Measurements from ENCODE around the gene VPREB3. TPM values are rescaled to one million over a fixed set of nuclear protein-coding genes. Genes with fewer than 3 reads are reported as not detected.

VPREB3 gene
- total RNA-seq, 1 donor from 2014 or later: not detected

GRCh38 chr22:23759566-23759965 lies 5.3 kb upstream of the VPREB3 start:
- DNase-seq (ENCODE audit: extremely low spot score, unreplicated experiment): no peak
- Mint-ChIP-seq H3K27me3 (ENCODE audit: unreplicated experiment) (no peaks in the 10 kb centered on the region), H3K36me3 (ENCODE audit: unreplicated experiment) (no peaks in the 10 kb centered on the region), H3K9me3 (ENCODE audit: unreplicated experiment) (no peaks in the 10 kb centered on the region), H3K4me3 (ENCODE audit: unreplicated experiment) (no peak overlapping the region), H3K4me1 (ENCODE audit: unreplicated experiment) (peaks cover 10% of the 10 kb centered on the region), H3K27ac (ENCODE audit: unreplicated experiment) (no peak overlapping the region)
- no peak for TF ChIP-seq CTCF (IDR thresholded peaks at IDR 0.05)

GRCh38 chr22:23756891-23757290 lies 2.7 kb upstream of the VPREB3 start:
- TF ChIP-seq CTCF (IDR thresholded peaks at IDR 0.05): no peak
- no peak for DNase-seq (ENCODE audit: extremely low spot score, unreplicated experiment)
- no peaks in the 10 kb centered on the region for H3K27me3 Mint-ChIP-seq (ENCODE audit: unreplicated experiment)
- H3K4me3 Mint-ChIP-seq (ENCODE audit: unreplicated experiment): no peak overlapping the region
- H3K27ac Mint-ChIP-seq (ENCODE audit: unreplicated experiment): no peak overlapping the region
- H3K36me3 Mint-ChIP-seq (ENCODE audit: unreplicated experiment): no peaks in the 10 kb centered on the region
- H3K4me1 Mint-ChIP-seq (ENCODE audit: unreplicated experiment): peaks cover 3% of the 10 kb centered on the region
- no peaks in the 10 kb centered on the region for H3K9me3 Mint-ChIP-seq (ENCODE audit: unreplicated experiment)

- no peaks in the 10 kb centered on the region for H3K27me3 Mint-ChIP-seq (ENCODE audit: unreplicated experiment)
- H3K4me1 Mint-ChIP-seq (ENCODE audit: unreplicated experiment): peaks cover 3% of the 10 kb centered on the region
- TF ChIP-seq CTCF (IDR thresholded peaks at IDR 0.05): no peak
- H3K36me3 Mint-ChIP-seq (ENCODE audit: unreplicated experiment): no peaks in the 10 kb centered on the region
- H3K27ac Mint-ChIP-seq (ENCODE audit: unreplicated experiment): no peak overlapping the region
- no peaks in the 10 kb centered on the region for H3K9me3 Mint-ChIP-seq (ENCODE audit: unreplicated experiment)
- H3K4me3 Mint-ChIP-seq (ENCODE audit: unreplicated experiment): no peak overlapping the region
- DNase-seq (ENCODE audit: extremely low spot score, unreplicated experiment): no peak
Observed at GRCh38 chr22:23755711-23756110, 1.5 kb upstream of the VPREB3 start.

- H3K4me1 Mint-ChIP-seq (ENCODE audit: unreplicated experiment): peaks cover 9% of the 10 kb centered on the region
- no peak for DNase-seq (ENCODE audit: extremely low spot score, unreplicated experiment)
- H3K4me3 Mint-ChIP-seq (ENCODE audit: unreplicated experiment): no peak overlapping the region
- no peak for TF ChIP-seq CTCF (IDR thresholded peaks at IDR 0.05)
- no peak overlapping the region for H3K27ac Mint-ChIP-seq (ENCODE audit: unreplicated experiment)
- H3K27me3 Mint-ChIP-seq (ENCODE audit: unreplicated experiment): no peaks in the 10 kb centered on the region
- H3K9me3 Mint-ChIP-seq (ENCODE audit: unreplicated experiment): no peaks in the 10 kb centered on the region
- H3K36me3 Mint-ChIP-seq (ENCODE audit: unreplicated experiment): no peaks in the 10 kb centered on the region
Observed at GRCh38 chr22:23754980-23755636, 883 bp upstream of the VPREB3 start.

- H3K4me1 Mint-ChIP-seq (ENCODE audit: unreplicated experiment): peaks cover 15% of the 10 kb centered on the region
- no peak overlapping the region for H3K27ac Mint-ChIP-seq (ENCODE audit: unreplicated experiment)
- no peak for TF ChIP-seq CTCF (IDR thresholded peaks at IDR 0.05)
- H3K9me3 Mint-ChIP-seq (ENCODE audit: unreplicated experiment): no peaks in the 10 kb centered on the region
- no peaks in the 10 kb centered on the region for H3K27me3 Mint-ChIP-seq (ENCODE audit: unreplicated experiment)
- DNase-seq (ENCODE audit: extremely low spot score, unreplicated experiment): no peak
- H3K36me3 Mint-ChIP-seq (ENCODE audit: unreplicated experiment): no peaks in the 10 kb centered on the region
- no peak overlapping the region for H3K4me3 Mint-ChIP-seq (ENCODE audit: unreplicated experiment)
Observed at GRCh38 chr22:23753385-23753784, 840 bp downstream of the VPREB3 start.
